Measurements from ENCODE around the gene NEDD4L.

DNA sequence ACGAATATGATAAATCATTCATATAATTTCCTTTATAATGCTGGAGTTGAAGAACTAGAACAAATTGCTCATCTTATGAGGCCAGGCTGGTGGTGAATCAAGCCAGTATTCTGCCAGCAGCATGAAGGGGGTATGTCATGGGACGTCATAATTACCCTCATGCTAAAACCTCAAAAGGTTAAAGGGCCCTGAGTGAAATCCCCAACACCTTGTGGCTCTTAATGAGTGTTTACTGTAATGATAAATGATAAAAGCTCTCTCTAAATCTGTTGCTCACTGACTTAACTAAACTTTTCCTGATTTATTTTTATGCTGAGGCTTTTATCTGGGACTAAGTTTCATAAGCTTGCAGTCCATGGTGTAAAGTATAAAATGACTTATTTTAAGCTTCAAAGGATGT is 18.3 kb upstream of the NEDD4L start:
- TF ChIP-seq SP1 (IDR thresholded peaks at IDR 0.05), result no peak
- no peak for TF ChIP-seq FOXK2 (IDR thresholded peaks at IDR 0.05)
- no peak for TF ChIP-seq BHLHE40 (IDR thresholded peaks at IDR 0.05; ENCODE audit: borderline replicate concordance)
- TF ChIP-seq L3MBTL2 (conservative IDR thresholded peaks at IDR 0.05), result no peak
- no peak for TF ChIP-seq ELF4 (IDR thresholded peaks at IDR 0.05)
- TF ChIP-seq FOXM1 (IDR thresholded peaks at IDR 0.05; ENCODE audit: borderline replicate concordance), result no peak
- TF ChIP-seq TARDBP (IDR thresholded peaks at IDR 0.05), result no peak
- no peak for TF ChIP-seq ZNF384 (IDR thresholded peaks at IDR 0.05)
- TF ChIP-seq LEF1 (IDR thresholded peaks at IDR 0.05; ENCODE audit: borderline replicate concordance), result no peak
